GM12878 (cell line): ENCODE measurements around the gene CNNM3. TPM values are rescaled to one million over a fixed set of nuclear protein-coding genes. Genes with fewer than 3 reads are reported as not detected.

Experiments used
- BACH1 ChIP-seq: fragments of 450-650 bp; IDR thresholded peaks from 2 replicates; pipeline ENCODE4 v1.6.1; 2017; ENCODE audit warnings: mild to moderate bottlenecking, borderline replicate concordance
- BRCA1 ChIP-seq: IDR thresholded peaks from 2 replicates; pipeline ENCODE4 v1.6.1; 2011; ENCODE audit warnings: low read depth, low read length, improper control_type of control experiment
- CBFB ChIP-seq: IDR thresholded peaks from 2 replicates; pipeline ENCODE4 v1.6.1; 2016; ENCODE audit warnings: antibody characterized with exemption, low read depth
- CBX3 ChIP-seq: fragments of 200-600 bp; sonication (generic); IDR thresholded peaks from 2 replicates; pipeline ENCODE4 v1.6.1; 2016; ENCODE audit warnings: low read depth, borderline replicate concordance
- CBX5 ChIP-seq: sonication (generic); IDR thresholded peaks from 2 replicates; pipeline ENCODE4 v1.6.1; 2016; ENCODE audit warnings: low read depth, moderate library complexity, mild to moderate bottlenecking, inconsistent platforms
- CEBPB ChIP-seq, 2 experiments: fragments of 150-350 bp in 1 of 2; IDR thresholded peaks; 2 replicates each; pipeline ENCODE4 v1.6.1; 2012 to 2014; ENCODE audit warnings: low read depth in 2 of 2, low read length in 2 of 2, borderline replicate concordance in 1 of 2, inconsistent platforms in 1 of 2
- CREB1 ChIP-seq: IDR thresholded peaks from 2 replicates; pipeline ENCODE4 v1.6.1; 2012; ENCODE audit warnings: low read depth, mild to moderate bottlenecking, inconsistent platforms
- CREM ChIP-seq: IDR thresholded peaks from 2 replicates; pipeline ENCODE4 v1.6.1; 2014; ENCODE audit warnings: antibody characterized with exemption, low read depth
- E2F4 ChIP-seq: IDR thresholded peaks from 2 replicates; pipeline ENCODE4 v1.6.1; 2012; ENCODE audit warnings: low read depth, low read length, improper control_type of control experiment
- EED ChIP-seq: sonication (generic); IDR thresholded peaks from 2 replicates; pipeline ENCODE4 v1.6.1; 2016; ENCODE audit warnings: antibody characterized with exemption, low read depth
- EP300 ChIP-seq, 2 experiments: fragments of 150-350 bp in 1 of 2; IDR thresholded peaks; 2 replicates each; pipeline ENCODE4 v1.6.1; 2011 to 2012; ENCODE audit warnings: low read depth in 2 of 2, low read length in 2 of 2, borderline replicate concordance in 1 of 2, improper control_type of control experiment in 1 of 2, inconsistent platforms in 1 of 2; ENCODE audit not compliant: control insufficient read depth in 1 of 2
- ETV6 ChIP-seq, 2 experiments: fragments of 450-650 bp in 1 of 2; IDR thresholded peaks in 1 of 2; conservative IDR thresholded peaks in 1 of 2; 2 replicates each; pipeline ENCODE4 v1.6.1; 2014; ENCODE audit warnings: antibody characterized with exemption in 1 of 2, borderline replicate concordance in 1 of 2, low read depth in 1 of 2, mild to moderate bottlenecking in 1 of 2, moderate library complexity in 1 of 2
- HDAC6 ChIP-seq: fragments of 200-600 bp; sonication (generic); IDR thresholded peaks from one replicate; pipeline ENCODE4 v1.8.0; 2017; ENCODE audit warnings: antibody characterized with exemption; ENCODE audit not compliant: unreplicated experiment
- IRF4 ChIP-seq: IDR thresholded peaks from 2 replicates; pipeline ENCODE4 v1.6.1; 2011; ENCODE audit warnings: low read depth, low read length
- IRF5 ChIP-seq: fragments of 450-650 bp; IDR thresholded peaks from 2 replicates; pipeline ENCODE4 v1.6.1; 2017; ENCODE audit warnings: borderline replicate concordance
- LARP7 ChIP-seq: fragments of 450-650 bp; IDR thresholded peaks from 2 replicates; pipeline ENCODE4 v1.6.1; 2017; ENCODE audit warnings: mild to moderate bottlenecking
- POLR2AphosphoS5 ChIP-seq: IDR thresholded peaks from 2 replicates; pipeline ENCODE4 v1.6.1; 2011; ENCODE audit warnings: mild to moderate bottlenecking, low read length, inconsistent platforms
- RB1 ChIP-seq: fragments of 450-650 bp; formaldehyde crosslinking; IDR thresholded peaks from 2 replicates; pipeline ENCODE4 v1.6.1; 2017; ENCODE audit warnings: mild to moderate bottlenecking, borderline replicate concordance
- REST ChIP-seq: IDR thresholded peaks from 2 replicates; pipeline ENCODE4 v1.6.1; 2012; ENCODE audit warnings: mild to moderate bottlenecking, low read depth, low read length
- SMAD1 ChIP-seq: fragments of 450-650 bp; IDR thresholded peaks from 2 replicates; pipeline ENCODE4 v1.6.1; 2018; ENCODE audit warnings: mild to moderate bottlenecking, low read depth; ENCODE audit not compliant: partially characterized antibody
- SMARCA5 ChIP-seq: fragments of 450-650 bp; IDR thresholded peaks from 2 replicates; pipeline ENCODE4 v1.6.1; 2017; ENCODE audit warnings: mild to moderate bottlenecking
- USF1 ChIP-seq: IDR thresholded peaks from 2 replicates; pipeline ENCODE4 v1.6.1; 2011; ENCODE audit warnings: borderline replicate concordance, low read depth, mild to moderate bottlenecking, moderate library complexity, mixed read lengths, low read length; ENCODE audit not compliant: insufficient read depth; ENCODE audit errors: extremely low read length
- YY1 ChIP-seq: IDR thresholded peaks from 2 replicates; pipeline ENCODE4 v1.6.1; 2011; ENCODE audit warnings: low read depth, mild to moderate bottlenecking, low read length
- ZBED1 ChIP-seq: IDR thresholded peaks from 2 replicates; pipeline ENCODE4 v1.6.1; 2016; ENCODE audit warnings: borderline replicate concordance
- polyA plus RNA-seq, 11 experiments: library from polyadenylated mRNA; depleted of rRNA in 4 of 11; unstranded in 6 of 11; stranded (reverse) in 5 of 11; fragments of >200 nt; fragmentation: Nextera tagmentation in 4 of 11; fragmentation: Illumina TruSeq in 1 of 11; extraction: Ambion mirVana in 4 of 11; extraction: Trizol in 1 of 11; gene quantifications; 1 replicate in 1 of 11; 2 replicates in 10 of 11; pipeline versions ENCODE4 v1.2.1 to v1.2.3, GENCODE V29; 2011 to 2016; ENCODE audit warnings: inconsistent platforms in 2 of 11, missing spikeins in 2 of 11, low read depth in 1 of 11
- total RNA-seq, 4 experiments: library from RNA; depleted of rRNA in 3 of 4; stranded (reverse); fragments of >200 nt in 3 of 4; fragmentation: Illumina TruSeq in 1 of 4; extraction: Trizol in 1 of 4; gene quantifications; 2 replicates each; pipeline versions ENCODE4 v1.2.1 to v1.2.3, GENCODE V29; 2013 to 2021

CNNM3 gene
- total and polyA plus RNA-seq, 10 of the 15 experiments (the other 5 are each of a cell fraction or from before 2014, with no cell fraction given) = 0.72 to 14.3 (median 4.0) TPM

GRCh38 chr2:96868555-96869280 lies 52.6 kb downstream of the CNNM3 start (continued):
- TF ChIP-seq E2F4 (no peak), CBX5 (no peak), BRCA1 (no peak), HDAC6 (peak; percentile 56), POLR2AphosphoS5 (peak; percentile 73), CBX3 (no peak), YY1 (0 out of 2 replicates have a peak, but pooled peaks have one; percentile 19), BACH1 (no peak), CREM (no peak), EP300 (IDR thresholded peaks at IDR 0.05; ENCODE audit: borderline replicate concordance in 1 of 2, control insufficient read depth in 1 of 2, low read depth in 2 of 2, low read length in 2 of 2) (no peak), EED (peak; percentile 8; the same call in 1 of the 2 replicates), SMARCA5 (peak; percentile 92; the same call in 1 of the 2 replicates), IRF4 (no peak), IRF5 (no peak), CBFB (no peak), ETV6 (conservative IDR thresholded peaks at IDR 0.05 in 1 of 2, IDR thresholded peaks at IDR 0.05 in 1 of 2; ENCODE audit: borderline replicate concordance in 1 of 2, low read depth in 1 of 2) (0 out of 4 replicates have a peak, but pooled peaks of 1 of the 2 experiments have one; percentile 3), RB1 (peak; percentile 62; the same call in 1 of the 2 replicates), USF1 (no peak), REST (no peak), LARP7 (0 out of 2 replicates have a peak, but pooled peaks have one; percentile 24), ZBED1 (no peak), SMAD1 (no peak), CEBPB (IDR thresholded peaks at IDR 0.05; ENCODE audit: borderline replicate concordance in 1 of 2, low read depth in 2 of 2, low read length in 2 of 2) (0 out of 4 replicates have a peak, but pooled peaks of 1 of the 2 experiments have one; percentile 20), CREB1 (0 out of 2 replicates have a peak, but pooled peaks have one; percentile 7)
